ENCODE results near the gene TNNT1.

TNNT1 gene

DNA sequence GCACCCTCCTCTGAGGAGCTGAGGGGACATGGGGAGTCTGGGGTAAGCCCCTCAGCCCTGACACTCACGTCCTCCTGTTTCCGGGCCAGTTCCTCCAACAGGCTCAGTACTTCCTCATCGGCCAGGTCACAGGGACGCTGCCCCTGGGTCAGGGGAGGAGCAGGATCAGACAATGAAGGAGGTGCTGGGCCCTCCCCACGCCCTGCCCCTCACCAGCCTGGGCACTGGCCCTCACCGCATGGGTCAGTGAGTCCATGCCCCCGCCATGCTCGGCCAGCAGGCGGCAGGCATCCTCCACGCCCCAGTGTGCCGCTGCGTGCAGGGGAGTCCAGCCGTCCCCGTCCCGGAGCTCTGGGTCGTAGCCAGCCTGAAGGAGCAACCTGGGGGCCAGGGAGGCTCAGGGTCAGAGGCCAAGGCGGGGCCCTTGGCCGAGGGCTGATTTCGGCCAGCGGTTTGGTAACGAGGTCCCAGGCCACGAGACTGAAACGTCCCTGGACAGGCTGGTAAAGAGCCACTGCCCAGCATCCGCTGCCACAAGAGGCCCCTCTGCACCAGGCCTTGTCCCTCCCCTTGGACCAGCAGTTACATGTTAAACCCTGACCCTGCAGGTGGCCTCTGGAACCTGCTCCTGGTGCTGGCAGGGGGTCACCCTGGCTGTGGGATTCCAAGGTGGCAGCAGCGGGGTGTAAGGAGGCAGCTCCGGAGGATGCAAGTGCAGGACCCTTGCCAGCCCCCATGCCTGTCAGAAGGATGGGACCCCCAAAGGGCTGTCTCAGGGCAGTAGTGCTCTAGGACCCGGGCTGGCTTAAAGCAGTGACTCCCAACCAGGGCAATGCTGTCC is 50.1 kb downstream of the TNNT1 start:
- H3K4me3 ChIP-seq (ENCODE audit: control insufficient read depth, low read depth, low read length): no peak overlapping the region
- no peak for DNase-seq (ENCODE audit: low read depth)

DNA sequence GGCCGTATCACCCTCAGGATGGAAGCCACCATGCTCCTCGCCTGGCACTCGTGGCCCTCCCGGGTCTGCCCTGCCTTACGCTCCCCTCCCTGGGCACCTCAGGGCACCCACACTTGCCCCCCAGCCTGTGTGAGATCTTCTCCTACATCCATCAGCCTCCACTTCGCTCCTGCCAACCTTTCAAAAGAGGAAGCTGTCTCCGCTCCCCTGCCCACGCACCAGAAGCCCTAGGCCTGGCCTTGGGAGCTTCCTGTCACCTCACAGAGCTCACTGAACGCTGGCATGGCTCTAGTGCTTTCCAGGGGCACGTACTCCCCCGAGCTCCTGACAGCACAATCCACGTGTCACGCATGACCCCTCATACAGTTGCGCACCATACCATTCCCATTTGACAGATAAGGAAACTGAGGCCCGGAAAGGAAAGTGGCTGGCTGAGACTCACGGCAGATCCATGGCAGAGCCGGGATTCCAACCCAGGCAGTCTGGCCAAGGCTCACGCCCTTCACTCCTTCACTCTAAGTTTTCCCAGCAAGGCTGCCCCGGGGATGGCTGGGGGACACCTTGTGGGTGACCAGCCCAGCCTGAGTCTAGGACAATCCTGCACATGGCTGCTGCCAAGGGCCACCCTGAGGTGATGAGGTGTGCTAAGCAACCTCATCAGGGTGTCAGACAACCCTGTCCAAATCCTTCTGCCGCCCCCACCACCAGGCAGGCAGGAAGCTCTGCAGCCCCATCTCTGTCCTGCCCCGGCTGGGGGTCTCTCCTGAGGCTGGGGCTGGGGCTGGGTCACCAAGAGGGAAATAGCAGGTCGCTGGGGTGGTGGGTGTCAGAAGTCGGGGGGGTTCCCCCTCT is 50.9 kb downstream of the TNNT1 start:
- no peak for TF ChIP-seq CTCF (conservative IDR thresholded peaks at IDR 0.05; ENCODE audit: control insufficient read depth, insufficient read depth, low read depth, low read length)
- DNase-seq (ENCODE audit: low read depth): no peak
- no peak overlapping the region for H3K4me3 ChIP-seq (ENCODE audit: control insufficient read depth, low read depth, low read length)

More for the DNA sequence above, 50.1 kb downstream of the TNNT1 start:
- no peak for TF ChIP-seq CTCF (conservative IDR thresholded peaks at IDR 0.05; ENCODE audit: control insufficient read depth, insufficient read depth, low read depth, low read length)

- no peak for DNase-seq (ENCODE audit: low read depth)
- no peak for TF ChIP-seq CTCF (conservative IDR thresholded peaks at IDR 0.05; ENCODE audit: control insufficient read depth, insufficient read depth, low read depth, low read length)
- H3K4me3 ChIP-seq (ENCODE audit: control insufficient read depth, low read depth, low read length): no peak overlapping the region
Observed at GRCh38 chr19:55096061-55096701, 52.8 kb downstream of the TNNT1 start.

GRCh38 chr19:55095260-55096060 is 53.5 kb downstream of the TNNT1 start:
- DNase-seq (ENCODE audit: low read depth): no peak
- no peak for TF ChIP-seq CTCF (conservative IDR thresholded peaks at IDR 0.05; ENCODE audit: control insufficient read depth, insufficient read depth, low read depth, low read length)
- no peak overlapping the region for H3K4me3 ChIP-seq (ENCODE audit: control insufficient read depth, low read depth, low read length)

DNA sequence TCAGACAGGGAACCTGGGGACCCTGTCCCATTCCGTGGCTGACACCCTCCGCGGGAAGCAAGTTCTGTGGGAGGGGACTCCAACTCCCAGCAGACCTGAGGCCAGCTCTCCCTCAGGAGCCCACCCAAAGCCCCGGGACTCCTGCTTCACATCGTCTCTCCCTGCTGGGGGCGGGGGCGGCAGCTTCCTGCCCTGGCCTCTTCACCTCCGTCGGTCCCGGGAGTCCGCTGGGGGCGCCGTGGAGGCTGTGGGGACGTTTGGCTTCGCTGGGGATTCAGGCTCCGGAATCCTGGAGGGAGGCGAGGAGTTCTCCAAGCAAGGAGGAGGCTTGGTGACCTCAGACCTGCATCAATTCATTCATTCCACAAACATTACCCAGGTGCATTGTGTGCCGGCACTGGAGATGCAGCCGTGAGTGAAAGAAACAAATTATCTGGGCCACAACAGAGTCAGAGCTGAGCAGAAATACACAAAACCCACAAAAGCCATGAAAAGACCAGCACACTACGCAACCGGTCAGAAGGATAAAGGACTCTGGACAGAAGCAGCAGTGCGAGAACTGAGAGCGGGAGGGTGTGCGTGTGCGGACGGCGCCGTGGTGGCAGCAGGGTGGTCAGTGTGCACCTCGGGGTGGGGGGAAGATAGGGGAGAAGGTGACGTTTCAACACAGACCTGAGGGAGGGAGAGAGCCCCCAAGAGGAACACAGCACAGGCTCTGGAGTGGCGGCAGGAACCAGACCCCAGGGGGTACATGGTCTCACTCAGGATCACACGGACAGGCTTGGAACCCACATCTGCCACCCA is 54.3 kb downstream of the TNNT1 start:
- H3K4me3 ChIP-seq (ENCODE audit: control insufficient read depth, low read depth, low read length): no peak overlapping the region
- DNase-seq (ENCODE audit: low read depth): no peak
- TF ChIP-seq CTCF (conservative IDR thresholded peaks at IDR 0.05; ENCODE audit: control insufficient read depth, insufficient read depth, low read depth, low read length): no peak
